ENCODE data around the gene CTSL. TPM values are rescaled to one million over a fixed set of nuclear protein-coding genes. Genes with fewer than 3 reads are reported as not detected.
"Not testable (repeated sequence)": the region's sequence is repeated elsewhere in the genome, so short reads cannot be mapped to it uniquely, and the experiment has no call there.

The CTSL gene
- total RNA-seq, 3 donors from 2014 or later: 10.9 to 14.4 (median 13.2) TPM

DNA sequence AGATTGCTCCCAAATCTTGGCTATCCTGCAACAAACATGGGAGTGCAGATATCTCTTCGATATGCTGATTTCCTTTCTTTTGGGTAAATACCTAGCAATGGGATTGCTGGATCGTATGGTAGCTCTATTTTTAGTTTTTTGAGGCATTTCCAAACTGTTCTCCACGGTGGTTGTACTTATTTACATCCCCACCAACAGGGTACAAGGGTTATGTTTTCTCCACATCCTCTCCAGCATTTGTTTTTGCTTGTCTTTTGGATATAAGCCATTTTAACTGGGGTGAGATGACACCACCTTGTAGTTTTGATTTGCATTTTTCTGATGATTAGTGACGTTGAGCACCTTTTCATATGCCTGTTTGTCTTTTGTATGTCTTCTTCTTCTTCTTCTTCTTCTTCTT is 20.3 kb downstream of the CTSL start:
- no peaks in the 10 kb centered on the region for H3K9me3 Mint-ChIP-seq
- peaks cover 10% of the 10 kb centered on the region for H3K27me3 Mint-ChIP-seq (ENCODE audit: low read depth)
- ATAC-seq (no peak), DNase-seq (no peak)
- peaks cover 2% of the 10 kb centered on the region for H3K4me1 Mint-ChIP-seq (ENCODE audit: low read depth)
- H3K36me3 Mint-ChIP-seq (ENCODE audit: insufficient read depth): no peaks in the 10 kb centered on the region
- no peak overlapping the region for H3K4me3 Mint-ChIP-seq

DNA sequence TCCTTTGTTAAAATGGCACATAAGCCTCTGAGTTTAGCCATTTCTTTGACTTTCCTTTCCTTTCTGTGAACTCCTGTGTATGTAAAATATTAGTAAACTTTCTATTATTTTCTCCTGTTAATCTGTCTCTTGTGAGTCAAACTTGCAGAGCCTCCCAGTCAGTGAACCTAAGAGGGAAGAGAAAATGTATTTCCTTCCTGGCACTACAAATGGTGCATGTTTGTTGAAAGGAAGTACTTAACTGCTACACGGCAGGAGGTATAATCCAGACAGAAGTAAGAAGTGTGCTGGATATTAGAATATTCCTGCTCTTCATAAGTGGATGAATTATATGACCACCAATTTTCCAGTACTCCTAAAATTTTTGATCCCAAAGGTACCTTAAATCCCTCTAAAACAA is 23.0 kb downstream of the CTSL start:
- H3K4me3 Mint-ChIP-seq: no peak overlapping the region
- H3K27me3 Mint-ChIP-seq (ENCODE audit: low read depth): peaks cover 10% of the 10 kb centered on the region
- no peak for DNase-seq
- no peak for ATAC-seq
- no peaks in the 10 kb centered on the region for H3K36me3 Mint-ChIP-seq (ENCODE audit: insufficient read depth)
- peaks cover 7% of the 10 kb centered on the region for H3K9me3 Mint-ChIP-seq
- H3K4me1 Mint-ChIP-seq (ENCODE audit: low read depth): no peaks in the 10 kb centered on the region

DNA sequence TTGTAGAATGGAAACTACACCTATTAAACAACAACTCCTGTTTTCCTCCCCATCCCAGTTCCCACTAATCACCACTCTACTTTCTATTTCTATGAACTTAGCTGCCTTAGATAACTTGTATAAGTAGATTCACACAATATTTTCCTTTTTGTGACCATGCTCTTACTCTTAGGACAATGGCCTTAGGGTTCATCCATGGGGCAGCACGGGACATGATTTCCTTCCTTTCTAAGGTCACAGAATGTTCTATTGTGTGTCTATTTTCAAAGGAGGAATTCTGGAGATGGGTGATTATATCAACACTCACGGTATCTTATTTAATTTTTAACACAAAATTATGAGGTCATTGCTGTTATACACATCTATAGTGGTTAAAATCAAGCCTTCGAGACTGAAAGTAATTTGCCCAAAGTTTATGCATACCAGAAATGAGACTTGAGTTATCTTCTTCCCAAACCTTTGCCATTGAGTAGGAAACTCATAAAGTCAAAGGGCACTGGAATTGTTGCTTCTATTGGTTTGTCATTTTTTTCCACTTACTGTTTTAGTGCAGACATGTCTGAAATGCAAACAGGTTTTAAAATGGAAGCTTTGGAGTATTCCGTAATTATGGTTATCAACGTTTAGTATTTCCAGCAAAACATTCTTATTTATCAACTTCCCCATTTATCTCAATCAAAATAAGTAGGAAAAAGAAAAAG is 23.6 kb downstream of the CTSL start:
- Mint-ChIP-seq H3K4me3 (no peak overlapping the region), H3K4me1 (ENCODE audit: low read depth) (no peaks in the 10 kb centered on the region), H3K36me3 (ENCODE audit: insufficient read depth) (no peaks in the 10 kb centered on the region), H3K27me3 (ENCODE audit: low read depth) (peaks cover 10% of the 10 kb centered on the region), H3K9me3 (peaks cover 7% of the 10 kb centered on the region)
- DNase-seq: no peak
- ATAC-seq: no peak

DNA sequence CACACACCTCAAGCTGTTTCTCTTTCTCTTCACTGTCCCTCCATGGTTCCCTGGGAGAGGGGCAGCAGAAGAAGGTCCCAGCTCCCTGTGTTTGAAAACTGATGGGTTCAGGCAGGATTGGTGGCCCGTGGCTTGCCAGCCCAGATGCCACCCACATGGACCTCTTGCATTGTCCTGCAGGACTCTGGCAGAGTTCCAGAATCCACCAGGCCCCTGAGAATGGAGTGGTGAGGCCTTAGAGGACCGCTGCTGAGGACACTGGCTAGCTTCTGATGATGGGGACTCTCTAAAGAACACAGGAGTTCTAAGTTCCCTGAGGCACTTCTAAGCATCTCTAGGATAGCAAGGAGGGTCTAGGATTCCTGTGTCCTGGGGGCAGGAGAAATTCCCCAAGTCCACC is 24.8 kb downstream of the CTSL start:
- H3K27me3 Mint-ChIP-seq (ENCODE audit: low read depth): peaks cover 10% of the 10 kb centered on the region

DNA sequence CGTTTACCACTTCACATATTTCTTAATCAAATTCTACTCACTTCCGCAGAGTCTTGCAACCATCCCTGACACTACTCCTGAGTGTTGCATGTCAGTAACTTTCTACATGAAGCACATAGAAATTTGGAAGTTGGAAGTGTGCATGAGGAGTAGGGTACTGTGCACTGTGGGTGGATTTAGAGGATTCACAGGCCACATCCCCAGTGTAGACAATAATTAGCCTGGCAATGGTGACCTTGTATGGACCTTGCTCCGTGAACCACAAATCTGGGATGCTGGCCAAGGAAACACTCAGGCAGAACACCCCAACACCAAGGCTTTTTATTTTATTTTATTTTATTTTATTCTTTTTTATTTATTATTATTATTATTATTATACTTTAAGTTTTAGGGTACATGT is 25.5 kb downstream of the CTSL start:
- Mint-ChIP-seq H3K4me3 (no peak overlapping the region), H3K36me3 (ENCODE audit: insufficient read depth) (no peaks in the 10 kb centered on the region), H3K4me1 (ENCODE audit: low read depth) (no peaks in the 10 kb centered on the region), H3K27me3 (ENCODE audit: low read depth) (peaks cover 10% of the 10 kb centered on the region), H3K9me3 (peaks cover 7% of the 10 kb centered on the region)
- ATAC-seq (no peak), DNase-seq (no peak)

More for the DNA sequence above, 24.8 kb downstream of the CTSL start:
- Mint-ChIP-seq H3K4me1 (ENCODE audit: low read depth) (no peaks in the 10 kb centered on the region), H3K4me3 (no peak overlapping the region), H3K36me3 (ENCODE audit: insufficient read depth) (no peaks in the 10 kb centered on the region), H3K9me3 (peaks cover 7% of the 10 kb centered on the region)
- DNase-seq: no peak
- ATAC-seq: no peak

DNA sequence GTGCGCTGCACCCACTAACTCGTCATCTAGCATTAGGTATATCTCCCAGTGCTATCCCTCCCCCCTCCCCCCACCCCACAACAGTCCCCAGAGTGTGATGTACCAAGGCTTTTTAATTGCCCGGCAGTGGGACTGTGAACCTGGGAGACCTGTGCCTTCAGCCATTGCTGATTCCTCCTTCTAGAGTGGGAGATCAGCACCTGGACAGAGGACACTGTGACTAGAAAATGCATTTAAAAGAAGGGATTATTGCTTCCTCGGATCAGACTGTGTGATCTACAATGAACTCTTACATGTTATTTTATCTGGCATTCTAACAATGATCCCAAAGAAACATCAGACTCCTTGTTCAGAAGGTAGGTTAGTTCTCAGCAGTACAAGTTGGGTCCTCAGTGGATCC is 25.9 kb downstream of the CTSL start:
- ATAC-seq: no peak
- H3K9me3 Mint-ChIP-seq: peaks cover 7% of the 10 kb centered on the region
- no peak for DNase-seq
- H3K36me3 Mint-ChIP-seq (ENCODE audit: insufficient read depth): no peaks in the 10 kb centered on the region
- H3K27me3 Mint-ChIP-seq (ENCODE audit: low read depth): peaks cover 8% of the 10 kb centered on the region
- no peak overlapping the region for H3K4me3 Mint-ChIP-seq
- no peaks in the 10 kb centered on the region for H3K4me1 Mint-ChIP-seq (ENCODE audit: low read depth)

DNA sequence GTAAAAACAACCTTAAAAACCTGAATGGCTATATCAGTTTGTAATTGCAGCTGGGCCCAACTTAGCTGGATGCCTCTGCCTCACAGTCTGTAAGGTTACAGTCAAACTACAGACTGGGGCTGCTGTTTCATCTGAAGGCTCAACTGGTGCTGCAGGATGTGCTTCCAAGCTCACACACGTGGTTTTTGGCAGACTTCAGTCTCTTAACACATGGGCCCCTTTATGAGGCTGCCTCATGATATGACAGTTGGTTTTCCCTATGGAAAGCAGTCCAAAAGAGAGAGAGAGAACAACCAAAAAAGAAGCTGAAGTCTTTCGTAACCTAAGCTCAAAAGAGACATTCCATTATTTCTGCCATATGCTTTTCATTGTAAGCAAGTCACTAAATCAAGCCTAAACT is 27.4 kb downstream of the CTSL start:
- ATAC-seq (no peak), DNase-seq (no peak)
- Mint-ChIP-seq H3K27me3 (ENCODE audit: low read depth) (peaks cover 7% of the 10 kb centered on the region), H3K36me3 (ENCODE audit: insufficient read depth) (no peaks in the 10 kb centered on the region), H3K4me3 (no peak overlapping the region), H3K9me3 (peaks cover 7% of the 10 kb centered on the region), H3K4me1 (ENCODE audit: low read depth) (no peaks in the 10 kb centered on the region)

DNA sequence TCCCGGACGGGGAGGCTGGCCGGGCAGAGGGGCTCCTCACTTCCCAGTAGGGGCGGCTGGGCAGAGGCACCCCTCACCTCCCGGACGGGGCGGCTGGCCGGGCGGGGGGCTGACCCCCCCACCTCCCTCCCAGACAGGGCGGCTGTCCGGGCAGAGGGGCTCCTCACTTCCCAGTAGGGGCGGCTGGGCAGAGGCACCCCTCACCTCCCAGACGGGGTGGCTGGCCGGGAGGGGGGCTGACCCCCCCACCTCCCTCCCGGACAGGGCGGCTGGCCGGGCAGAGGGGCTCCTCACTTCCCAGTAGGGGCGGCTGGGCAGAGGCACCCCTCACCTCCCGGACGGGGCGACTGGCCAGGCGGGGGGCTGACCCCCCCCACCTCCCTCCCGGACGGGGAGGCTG is 32.4 kb downstream of the CTSL start:
- not testable (repeated sequence) for DNase-seq; H3K36me3 Mint-ChIP-seq (ENCODE audit: insufficient read depth); ATAC-seq; H3K9me3 Mint-ChIP-seq; H3K4me1 Mint-ChIP-seq (ENCODE audit: low read depth); H3K27me3 Mint-ChIP-seq (ENCODE audit: low read depth); H3K4me3 Mint-ChIP-seq

DNA sequence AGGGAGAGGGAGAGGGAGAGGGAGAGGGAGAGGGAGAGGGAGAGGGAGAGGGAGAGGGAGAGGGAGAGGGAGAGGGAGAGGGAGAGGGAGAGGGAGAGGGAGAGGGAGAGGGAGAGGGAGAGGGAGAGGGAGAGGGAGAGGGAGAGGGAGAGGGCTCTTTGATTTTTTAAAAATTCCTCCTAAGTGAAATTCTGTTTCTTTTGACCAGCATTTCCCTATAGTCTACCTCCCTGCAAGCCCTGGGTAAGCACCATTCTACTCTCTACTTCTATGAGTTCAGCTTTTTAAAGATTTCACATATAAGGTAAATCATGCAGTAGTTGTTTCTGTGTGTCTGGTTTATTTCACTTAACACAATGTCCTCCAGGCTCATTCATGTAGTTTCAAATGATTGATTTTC is 34.1 kb downstream of the CTSL start:
- H3K27me3 Mint-ChIP-seq (ENCODE audit: low read depth); H3K4me1 Mint-ChIP-seq (ENCODE audit: low read depth); DNase-seq; H3K36me3 Mint-ChIP-seq (ENCODE audit: insufficient read depth); H3K4me3 Mint-ChIP-seq; ATAC-seq; H3K9me3 Mint-ChIP-seq: not testable (repeated sequence)

DNA sequence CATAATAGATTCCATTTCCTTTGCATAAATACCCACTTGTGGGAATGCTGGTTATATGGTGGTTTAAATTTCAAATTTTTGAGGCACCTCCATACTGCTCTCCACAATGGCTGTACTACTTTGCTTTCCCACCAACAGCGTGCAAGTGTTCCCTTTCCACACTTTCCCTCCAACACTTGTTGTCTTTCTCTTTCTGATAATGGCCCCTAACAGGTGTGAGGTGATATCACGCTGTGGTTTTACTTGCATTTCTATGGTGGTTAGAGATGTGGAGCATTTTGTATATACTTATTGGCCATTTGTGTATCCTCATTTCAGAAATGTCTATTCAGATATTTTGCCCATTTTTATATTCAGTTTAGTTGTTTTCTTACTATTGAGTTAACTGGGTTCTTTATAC is 34.6 kb downstream of the CTSL start:
- no peak for DNase-seq
- H3K4me1 Mint-ChIP-seq (ENCODE audit: low read depth): no peaks in the 10 kb centered on the region
- no peaks in the 10 kb centered on the region for H3K36me3 Mint-ChIP-seq (ENCODE audit: insufficient read depth)
- H3K9me3 Mint-ChIP-seq: peaks cover 6% of the 10 kb centered on the region
- ATAC-seq: no peak
- no peak overlapping the region for H3K4me3 Mint-ChIP-seq
- no peaks in the 10 kb centered on the region for H3K27me3 Mint-ChIP-seq (ENCODE audit: low read depth)

DNA sequence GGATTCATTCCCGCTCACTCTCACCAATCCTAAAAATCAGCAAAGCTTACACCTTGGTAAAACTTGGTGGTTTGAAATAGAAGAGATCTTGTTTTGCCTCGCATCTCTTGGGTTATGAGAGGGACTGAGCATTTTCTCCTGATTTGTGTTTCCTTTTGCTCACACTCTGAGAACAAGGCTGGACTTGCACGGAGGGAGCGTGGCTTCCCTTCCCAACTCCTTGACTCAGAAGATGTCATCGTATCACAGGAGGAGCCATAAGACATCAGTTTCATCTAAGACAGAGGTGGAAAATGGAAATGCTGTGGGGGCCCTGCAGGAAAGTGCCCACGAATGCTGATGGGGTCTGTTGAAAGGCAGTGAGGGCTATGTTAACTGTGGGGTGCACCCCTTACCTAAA is 37.4 kb downstream of the CTSL start:
- Mint-ChIP-seq H3K4me1 (ENCODE audit: low read depth) (no peaks in the 10 kb centered on the region), H3K4me3 (no peak overlapping the region), H3K27me3 (ENCODE audit: low read depth) (no peaks in the 10 kb centered on the region), H3K36me3 (ENCODE audit: insufficient read depth) (no peaks in the 10 kb centered on the region), H3K9me3 (peaks cover 6% of the 10 kb centered on the region)
- DNase-seq: no peak
- ATAC-seq: no peak

DNA sequence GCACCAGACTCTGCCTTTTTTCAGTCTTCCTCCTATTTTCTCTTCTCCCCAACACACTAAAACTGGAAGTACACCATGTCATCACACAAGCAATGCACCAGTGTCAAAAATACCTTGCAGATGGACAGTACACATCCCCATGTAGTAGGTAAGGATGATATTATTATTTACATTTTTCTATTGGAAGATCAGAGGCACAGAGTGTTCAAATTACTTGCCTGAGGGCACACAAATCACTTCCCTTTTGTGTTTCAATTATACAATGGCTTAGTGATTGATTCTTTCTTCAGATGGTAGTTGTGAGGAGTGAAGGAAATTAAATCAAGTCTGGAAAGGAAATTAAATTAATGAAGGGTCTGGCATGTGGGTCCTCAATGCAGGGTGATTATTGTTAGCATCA is 39.6 kb downstream of the CTSL start:
- Mint-ChIP-seq H3K4me1 (ENCODE audit: low read depth) (no peaks in the 10 kb centered on the region), H3K9me3 (peaks cover 2% of the 10 kb centered on the region), H3K27me3 (ENCODE audit: low read depth) (peaks cover 2% of the 10 kb centered on the region), H3K36me3 (ENCODE audit: insufficient read depth) (no peaks in the 10 kb centered on the region), H3K4me3 (no peak overlapping the region)
- ATAC-seq: no peak
- DNase-seq: no peak

DNA sequence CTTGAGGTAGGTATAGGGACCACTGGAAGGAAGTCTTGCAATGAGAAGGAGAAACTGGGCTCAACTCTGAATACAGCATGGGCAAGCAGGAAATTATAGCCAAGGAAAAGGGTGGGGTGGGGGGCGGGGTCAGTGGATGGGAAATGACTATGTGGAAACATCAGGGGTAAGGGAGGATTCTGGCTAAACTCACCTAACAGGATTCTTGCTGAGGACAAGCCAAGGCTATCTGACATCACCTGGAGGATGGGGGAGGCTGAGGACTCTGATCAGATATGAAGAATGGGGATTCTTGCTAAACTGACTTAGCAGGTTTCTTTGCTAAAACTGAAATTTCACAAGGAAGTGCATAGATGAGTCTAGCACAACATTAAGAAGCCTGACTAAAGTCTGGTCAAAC is 40.8 kb downstream of the CTSL start:
- no peak for ATAC-seq
- no peaks in the 10 kb centered on the region for H3K4me1 Mint-ChIP-seq (ENCODE audit: low read depth)
- no peaks in the 10 kb centered on the region for H3K9me3 Mint-ChIP-seq
- DNase-seq: no peak
- no peaks in the 10 kb centered on the region for H3K36me3 Mint-ChIP-seq (ENCODE audit: insufficient read depth)
- peaks cover 8% of the 10 kb centered on the region for H3K27me3 Mint-ChIP-seq (ENCODE audit: low read depth)
- H3K4me3 Mint-ChIP-seq: no peak overlapping the region

DNA sequence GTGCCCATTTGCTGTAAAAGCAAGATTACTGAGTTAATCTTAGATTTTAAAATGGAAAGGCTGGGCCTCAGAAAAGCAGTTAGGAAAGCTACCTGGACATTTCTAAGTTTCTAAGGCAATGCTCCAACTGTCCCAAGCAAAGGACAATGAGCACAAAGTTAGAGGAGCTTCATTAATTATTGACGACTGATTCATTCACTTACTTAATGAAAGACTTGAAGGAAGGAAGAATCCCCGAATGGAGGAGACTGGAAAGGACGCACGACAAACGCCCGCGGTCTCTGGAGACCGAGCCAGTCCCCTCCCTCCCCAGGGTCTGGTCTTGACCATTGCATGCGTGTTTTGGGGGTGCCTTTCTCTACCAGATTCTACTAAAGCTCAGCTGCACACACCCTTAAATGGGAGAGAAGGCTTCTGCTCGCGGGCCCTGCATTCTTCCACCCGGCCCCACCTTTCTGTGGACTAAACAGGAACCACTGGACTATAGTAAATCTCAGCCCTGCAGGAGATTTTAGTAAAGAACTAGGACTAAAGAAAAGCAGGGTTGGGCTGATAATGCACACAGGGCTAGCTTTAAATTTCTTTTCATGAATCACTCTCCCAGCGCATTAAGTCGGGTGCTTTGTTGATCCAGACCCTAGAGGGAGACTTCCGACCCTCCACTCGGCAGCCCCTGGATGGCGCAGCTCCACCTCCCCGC is 44.8 kb downstream of the CTSL start:
- no peaks in the 10 kb centered on the region for H3K4me1 Mint-ChIP-seq (ENCODE audit: low read depth)
- ATAC-seq (no peak), DNase-seq (no peak)
- H3K36me3 Mint-ChIP-seq (ENCODE audit: insufficient read depth): no peaks in the 10 kb centered on the region
- H3K9me3 Mint-ChIP-seq: no peaks in the 10 kb centered on the region
- no peak overlapping the region for H3K4me3 Mint-ChIP-seq
- H3K27me3 Mint-ChIP-seq (ENCODE audit: low read depth): peaks cover 10% of the 10 kb centered on the region

DNA sequence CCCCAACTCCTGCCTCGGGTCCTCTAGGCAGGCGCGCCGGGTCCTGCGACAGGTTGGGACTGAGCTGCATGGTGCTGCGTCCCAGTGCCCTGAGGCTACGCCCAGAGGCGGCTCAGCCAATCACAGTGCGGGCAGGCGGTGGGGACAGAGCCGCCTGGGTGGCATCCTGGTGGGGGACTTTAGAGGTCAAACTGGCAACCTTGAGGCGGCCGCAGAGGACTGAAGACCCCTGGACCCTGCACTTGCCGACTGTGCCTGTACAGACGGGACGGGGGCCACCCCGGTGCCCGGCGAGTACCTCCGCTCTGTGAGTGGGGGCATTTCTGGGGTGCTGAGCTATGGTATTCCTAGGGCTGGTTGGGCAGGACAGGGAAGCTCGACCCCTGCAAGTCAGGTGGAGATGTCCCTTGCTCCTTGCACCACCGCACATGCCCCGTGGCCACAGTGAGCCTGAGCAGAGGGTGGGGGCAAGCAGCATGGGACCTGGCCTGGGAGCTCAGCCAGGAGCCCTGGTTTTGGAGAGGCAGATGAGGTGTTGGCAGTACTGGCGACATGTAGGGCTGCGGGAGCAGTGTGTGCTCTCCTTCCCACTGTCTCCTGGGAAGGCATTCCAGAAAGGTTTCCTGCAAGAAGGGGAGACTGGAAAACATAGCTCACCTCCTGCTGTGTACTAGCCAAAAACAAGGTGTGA is 45.5 kb downstream of the CTSL start:
- H3K4me3 Mint-ChIP-seq: no peak overlapping the region
- DNase-seq (no peak), ATAC-seq (no peak)
- H3K27me3 Mint-ChIP-seq (ENCODE audit: low read depth): peaks cover 10% of the 10 kb centered on the region
- H3K36me3 Mint-ChIP-seq (ENCODE audit: insufficient read depth): no peaks in the 10 kb centered on the region
- no peaks in the 10 kb centered on the region for H3K4me1 Mint-ChIP-seq (ENCODE audit: low read depth)
- no peaks in the 10 kb centered on the region for H3K9me3 Mint-ChIP-seq

Measured in activated T-cell treated with anti-CD3 and anti-CD28 coated beads, Interleukin-2, amount 50 U/mL, for 4 hours (primary cell).